ENCODE measurements around the gene PAIP2B. TPM values are rescaled to one million over a fixed set of nuclear protein-coding genes. Genes with fewer than 3 reads are reported as not detected.
"Not testable (repeated sequence)": the region's sequence is repeated elsewhere in the genome, so short reads cannot be mapped to it uniquely, and the experiment has no call there.

The PAIP2B gene
- polyA plus RNA-seq, 1 donor, result 4.1 TPM

GRCh38 chr2:71187589-71187988 lies 39.3 kb downstream of the PAIP2B start:
- no CpG with 5 or more reads among the region's 2 CpGs for WGBS (ENCODE audit: insufficient coverage, low lambda C conversion rate)

GRCh38 chr2:71186973-71187372 lies 39.9 kb downstream of the PAIP2B start:
- no peak for DNase-seq
- no peaks in the 10 kb centered on the region for H3K27me3 ChIP-seq (ENCODE audit: control insufficient read depth, insufficient read depth, low read length)
- H3K4me3 ChIP-seq (ENCODE audit: low read length), result no peak overlapping the region
- WGBS (ENCODE audit: insufficient coverage, low lambda C conversion rate), result no CpG with 5 or more reads among the region's 1 CpG
- no peaks in the 10 kb centered on the region for H3K4me1 ChIP-seq (ENCODE audit: control insufficient read depth, insufficient read depth, low read length)
- no peak overlapping the region for H3K27ac ChIP-seq (ENCODE audit: low read length)
- no peaks in the 10 kb centered on the region for H3K9me3 ChIP-seq (ENCODE audit: control insufficient read depth, low read depth, low read length)
- H3K36me3 ChIP-seq (ENCODE audit: control insufficient read depth, insufficient read depth, low read length), result no peaks in the 10 kb centered on the region

More at GRCh38 chr2:71187589-71187988, 39.3 kb downstream of the PAIP2B start:
- H3K4me1 ChIP-seq (ENCODE audit: control insufficient read depth, insufficient read depth, low read length), result no peaks in the 10 kb centered on the region
- H3K4me3 ChIP-seq (ENCODE audit: low read length), result no peak overlapping the region
- no peaks in the 10 kb centered on the region for H3K36me3 ChIP-seq (ENCODE audit: control insufficient read depth, insufficient read depth, low read length)
- H3K27ac ChIP-seq (ENCODE audit: low read length), result no peak overlapping the region
- no peaks in the 10 kb centered on the region for H3K27me3 ChIP-seq (ENCODE audit: control insufficient read depth, insufficient read depth, low read length)
- H3K9me3 ChIP-seq (ENCODE audit: control insufficient read depth, low read depth, low read length), result no peaks in the 10 kb centered on the region
- no peak for DNase-seq

- not testable (repeated sequence) for H3K36me3 ChIP-seq (ENCODE audit: control insufficient read depth, insufficient read depth, low read length); H3K4me3 ChIP-seq (ENCODE audit: low read length); H3K4me1 ChIP-seq (ENCODE audit: control insufficient read depth, insufficient read depth, low read length); H3K9me3 ChIP-seq (ENCODE audit: control insufficient read depth, low read depth, low read length); DNase-seq; H3K27me3 ChIP-seq (ENCODE audit: control insufficient read depth, insufficient read depth, low read length); H3K27ac ChIP-seq (ENCODE audit: low read length)
- WGBS (ENCODE audit: insufficient coverage, low lambda C conversion rate), result 43% methylated on average over 1 of the region's 5 CpGs
These were observed 43.4 kb downstream of the PAIP2B start for GRCh38 chr2:71183306-71184115.

GRCh38 chr2:71181316-71181715 lies 45.6 kb downstream of the PAIP2B start:
- no peak overlapping the region for H3K27ac ChIP-seq (ENCODE audit: low read length)
- H3K36me3 ChIP-seq (ENCODE audit: control insufficient read depth, insufficient read depth, low read length), result no peaks in the 10 kb centered on the region
- WGBS (ENCODE audit: insufficient coverage, low lambda C conversion rate), result 0% methylated on average over 1 of the region's 2 CpGs
- no peaks in the 10 kb centered on the region for H3K27me3 ChIP-seq (ENCODE audit: control insufficient read depth, insufficient read depth, low read length)
- H3K4me3 ChIP-seq (ENCODE audit: low read length), result no peak overlapping the region
- DNase-seq, result no peak
- no peaks in the 10 kb centered on the region for H3K9me3 ChIP-seq (ENCODE audit: control insufficient read depth, low read depth, low read length)
- H3K4me1 ChIP-seq (ENCODE audit: control insufficient read depth, insufficient read depth, low read length), result no peaks in the 10 kb centered on the region

GRCh38 chr2:71178836-71179235 lies 48.1 kb downstream of the PAIP2B start:
- H3K9me3 ChIP-seq (ENCODE audit: control insufficient read depth, low read depth, low read length); DNase-seq; H3K27me3 ChIP-seq (ENCODE audit: control insufficient read depth, insufficient read depth, low read length); H3K4me3 ChIP-seq (ENCODE audit: low read length); H3K4me1 ChIP-seq (ENCODE audit: control insufficient read depth, insufficient read depth, low read length); H3K36me3 ChIP-seq (ENCODE audit: control insufficient read depth, insufficient read depth, low read length); H3K27ac ChIP-seq (ENCODE audit: low read length): not testable (repeated sequence)
- WGBS (ENCODE audit: insufficient coverage, low lambda C conversion rate), result no CpG with 5 or more reads among the region's 8 CpGs

- Histone ChIP-seq H3K36me3 (ENCODE audit: control insufficient read depth, insufficient read depth, low read length) (no peaks in the 10 kb centered on the region), H3K27ac (ENCODE audit: low read length) (no peak overlapping the region), H3K27me3 (ENCODE audit: control insufficient read depth, insufficient read depth, low read length) (no peaks in the 10 kb centered on the region), H3K9me3 (ENCODE audit: control insufficient read depth, low read depth, low read length) (no peaks in the 10 kb centered on the region), H3K4me1 (ENCODE audit: control insufficient read depth, insufficient read depth, low read length) (no peaks in the 10 kb centered on the region), H3K4me3 (ENCODE audit: low read length) (no peak overlapping the region)
- DNase-seq, result no peak
- no CpG with 5 or more reads among the region's 3 CpGs for WGBS (ENCODE audit: insufficient coverage, low lambda C conversion rate)
These were observed 52.7 kb downstream of the PAIP2B start for GRCh38 chr2:71174207-71174606.

GRCh38 chr2:71173096-71173495 lies 53.8 kb downstream of the PAIP2B start:
- no peaks in the 10 kb centered on the region for H3K9me3 ChIP-seq (ENCODE audit: control insufficient read depth, low read depth, low read length)
- no peak overlapping the region for H3K4me3 ChIP-seq (ENCODE audit: low read length)
- WGBS (ENCODE audit: insufficient coverage, low lambda C conversion rate), result 40% methylated on average over 1 of the region's 1 CpG
- no peaks in the 10 kb centered on the region for H3K27me3 ChIP-seq (ENCODE audit: control insufficient read depth, insufficient read depth, low read length)
- no peaks in the 10 kb centered on the region for H3K4me1 ChIP-seq (ENCODE audit: control insufficient read depth, insufficient read depth, low read length)
- no peaks in the 10 kb centered on the region for H3K36me3 ChIP-seq (ENCODE audit: control insufficient read depth, insufficient read depth, low read length)
- H3K27ac ChIP-seq (ENCODE audit: low read length), result no peak overlapping the region
- peak; percentile 10 to 39 for DNase-seq

- Histone ChIP-seq H3K4me3 (ENCODE audit: low read length) (no peak overlapping the region), H3K27me3 (ENCODE audit: control insufficient read depth, insufficient read depth, low read length) (no peaks in the 10 kb centered on the region), H3K9me3 (ENCODE audit: control insufficient read depth, low read depth, low read length) (no peaks in the 10 kb centered on the region), H3K4me1 (ENCODE audit: control insufficient read depth, insufficient read depth, low read length) (no peaks in the 10 kb centered on the region), H3K27ac (ENCODE audit: low read length) (no peak overlapping the region), H3K36me3 (ENCODE audit: control insufficient read depth, insufficient read depth, low read length) (no peaks in the 10 kb centered on the region)
- DNase-seq, result no peak
- no CpG with 5 or more reads among the region's 3 CpGs for WGBS (ENCODE audit: insufficient coverage, low lambda C conversion rate)
These were observed 60.1 kb downstream of the PAIP2B start for GRCh38 chr2:71166812-71167211.

- Histone ChIP-seq H3K4me3 (ENCODE audit: low read length) (no peak overlapping the region), H3K9me3 (ENCODE audit: control insufficient read depth, low read depth, low read length) (no peaks in the 10 kb centered on the region), H3K36me3 (ENCODE audit: control insufficient read depth, insufficient read depth, low read length) (no peaks in the 10 kb centered on the region), H3K27me3 (ENCODE audit: control insufficient read depth, insufficient read depth, low read length) (peaks cover 3% of the 10 kb centered on the region), H3K4me1 (ENCODE audit: control insufficient read depth, insufficient read depth, low read length) (no peaks in the 10 kb centered on the region), H3K27ac (ENCODE audit: low read length) (no peak overlapping the region)
- peak; percentile 19 to 40 for DNase-seq
- no CpG with 5 or more reads among the region's 16 CpGs for WGBS (ENCODE audit: insufficient coverage, low lambda C conversion rate)
These were observed 69.6 kb downstream of the PAIP2B start for GRCh38 chr2:71157124-71157793.

- Histone ChIP-seq H3K4me1 (ENCODE audit: control insufficient read depth, insufficient read depth, low read length) (no peaks in the 10 kb centered on the region), H3K27ac (ENCODE audit: low read length) (no peak overlapping the region), H3K9me3 (ENCODE audit: control insufficient read depth, low read depth, low read length) (no peaks in the 10 kb centered on the region), H3K4me3 (ENCODE audit: low read length) (no peak overlapping the region), H3K36me3 (ENCODE audit: control insufficient read depth, insufficient read depth, low read length) (no peaks in the 10 kb centered on the region), H3K27me3 (ENCODE audit: control insufficient read depth, insufficient read depth, low read length) (peaks cover 3% of the 10 kb centered on the region)
- no CpG with 5 or more reads among the region's 6 CpGs for WGBS (ENCODE audit: insufficient coverage, low lambda C conversion rate)
- peak; percentile 13 to 17 for DNase-seq
These were observed 70.3 kb downstream of the PAIP2B start for GRCh38 chr2:71156573-71156972.

Measured in large intestine (tissue), 3 donors.